Caco-2 (cell line): ENCODE measurements around the gene ATG4C. TPM values are rescaled to one million over a fixed set of nuclear protein-coding genes. Genes with fewer than 3 reads are reported as not detected.

ENCODE experiments used
- BruUV-seq: library from RNA; stranded (reverse); fragments of 400-500 nt; replicated peaks from 2 replicates; lab custom pipeline; 2021; lab: Mats Ljungman, UMichigan
- CTCF ChIA-PET: fragments of 300-600 bp; sonication (Branson Sonifier 250); formaldehyde crosslinking; loops from one replicate; lab custom pipeline; 2022; ENCODE audit warnings: antibody characterized with exemption; lab: Charles Lee
- POLR2A ChIA-PET: fragments of 300-600 bp; sonication (Branson Sonifier 250); formaldehyde crosslinking; loops from one replicate; lab custom pipeline; 2022; ENCODE audit warnings: antibody characterized with exemption; lab: Charles Lee
- DNase-seq, 2 experiments: peaks; one replicate each; pipeline versions ENCODE4 v3.0.0 to v3.0.0-alpha.2; 2020 to 2022
- H3K27me3 ChIP-seq: replicated peaks from 2 replicates; pipeline ENCODE4 v1.6.0; 2011; ENCODE audit warnings: low read length; ENCODE audit not compliant: control insufficient read depth, insufficient read depth
- H3K36me3 ChIP-seq: 2 replicates; pipeline ENCODE4 v1.5.1; 2011; ENCODE audit warnings: low read length; ENCODE audit not compliant: control insufficient read depth, insufficient read depth
- H3K4me1 ChIP-seq: fragments of 250-450 bp; sonication (Bioruptor Pico); 2 replicates; pipeline ENCODE4 v1.5.1; 2020; ENCODE audit warnings: mild to moderate bottlenecking
- H3K4me3 ChIP-seq: 2 replicates; pipeline ENCODE4 v1.5.1; 2011; ENCODE audit warnings: low read depth, mild to moderate bottlenecking, control low read depth, low read length
- H3K9me3 ChIP-seq: fragments of 250-450 bp; sonication (Bioruptor Pico); 2 replicates; pipeline ENCODE4 v1.5.1; 2020; ENCODE audit warnings: mild to moderate bottlenecking, moderate library complexity
- H3K27ac Mint-ChIP-seq: one replicate; pipeline ENCODE4 v1.8.0; 2022; ENCODE audit warnings: mixed read lengths; ENCODE audit not compliant: unreplicated experiment
- H3K27me3 Mint-ChIP-seq: one replicate; pipeline ENCODE4 v1.8.0; 2022; ENCODE audit warnings: mixed read lengths; ENCODE audit not compliant: insufficient read depth, unreplicated experiment
- H3K36me3 Mint-ChIP-seq: one replicate; pipeline ENCODE4 v1.8.0; 2022; ENCODE audit warnings: mild to moderate bottlenecking, mixed read lengths; ENCODE audit not compliant: insufficient read depth, unreplicated experiment
- H3K4me1 Mint-ChIP-seq: one replicate; pipeline ENCODE4 v1.8.0; 2022; ENCODE audit warnings: low read depth, mixed read lengths; ENCODE audit not compliant: unreplicated experiment
- H3K4me3 Mint-ChIP-seq: one replicate; pipeline ENCODE4 v1.8.0; 2022; ENCODE audit warnings: mild to moderate bottlenecking, moderate library complexity, mixed read lengths; ENCODE audit not compliant: unreplicated experiment
- H3K9me3 Mint-ChIP-seq: one replicate; pipeline ENCODE4 v1.8.0; 2022; ENCODE audit warnings: mixed read lengths; ENCODE audit not compliant: unreplicated experiment
- CTCF ChIP-seq, 2 experiments: fragments of 200-600 bp in 1 of 2; IDR thresholded peaks; 1 replicate in 1 of 2; 2 replicates in 1 of 2; pipeline versions ENCODE4 v1.5.1 to v1.8.0; 2011 to 2022; ENCODE audit warnings: antibody characterized with exemption in 1 of 2, control low read depth in 1 of 2, inconsistent platforms in 1 of 2, low read depth in 1 of 2, low read length in 1 of 2, mild to moderate bottlenecking in 1 of 2, moderate library complexity in 1 of 2; ENCODE audit not compliant: insufficient read depth in 1 of 2, severe bottlenecking in 1 of 2, unreplicated experiment in 1 of 2
- intact Hi-C: fragments of 100-400 bp; cut with micrococcal nuclease; formaldehyde crosslinking; loops from one replicate; pipeline ENCODE4 v1.10.0; 2022; ENCODE audit not compliant: unreplicated experiment
- total RNA-seq: library from RNA; stranded (reverse); gene quantifications from 2 replicates; pipeline ENCODE4 v1.2.3, GENCODE V29; 2022

Gene ATG4C
- total RNA-seq, 1 experiment from 2014 or later: 7.4 TPM

GRCh38 chr1:62800825-62801306 lies 16.9 kb downstream of the ATG4C start:
- DNase-seq: no peak
- Histone ChIP-seq H3K4me3 (no peak overlapping the region), H3K36me3 (no peaks in the 10 kb centered on the region), H3K27me3 (no peaks in the 10 kb centered on the region), H3K4me1 (no peaks in the 10 kb centered on the region), H3K9me3 (no peaks in the 10 kb centered on the region)
- ChIA-PET CTCF (no interaction called here), POLR2A (no interaction called here)
- no TSS peak for BruUV-seq
- no peaks in the 10 kb centered on the region for H3K27me3 Mint-ChIP-seq
- no peak overlapping the region for H3K27ac Mint-ChIP-seq
- TF ChIP-seq CTCF (IDR thresholded peaks at IDR 0.05; ENCODE audit: insufficient read depth in 1 of 2, low read depth in 1 of 2, low read length in 1 of 2, severe bottlenecking in 1 of 2, unreplicated experiment in 1 of 2): no peak
- no peak overlapping the region for H3K4me3 Mint-ChIP-seq
- H3K9me3 Mint-ChIP-seq: no peaks in the 10 kb centered on the region
- no peaks in the 10 kb centered on the region for H3K36me3 Mint-ChIP-seq
- intact Hi-C loops: no loop called here
- peaks cover 13% of the 10 kb centered on the region for H3K4me1 Mint-ChIP-seq

GRCh38 chr1:62809788-62810187 lies 25.9 kb downstream of the ATG4C start:
- no peaks in the 10 kb centered on the region for H3K36me3 Mint-ChIP-seq
- no peak for TF ChIP-seq CTCF (IDR thresholded peaks at IDR 0.05; ENCODE audit: insufficient read depth in 1 of 2, low read depth in 1 of 2, low read length in 1 of 2, severe bottlenecking in 1 of 2, unreplicated experiment in 1 of 2)
- ChIA-PET POLR2A (no interaction called here), CTCF (no interaction called here)
- no peaks in the 10 kb centered on the region for H3K36me3 ChIP-seq
- H3K4me3 ChIP-seq: no peak overlapping the region
- H3K27me3 ChIP-seq: no peaks in the 10 kb centered on the region
- H3K9me3 Mint-ChIP-seq: no peaks in the 10 kb centered on the region
- no peak overlapping the region for H3K4me3 Mint-ChIP-seq
- no peak for DNase-seq
- no peaks in the 10 kb centered on the region for H3K27me3 Mint-ChIP-seq
- H3K27ac Mint-ChIP-seq: no peak overlapping the region
- H3K9me3 ChIP-seq: no peaks in the 10 kb centered on the region
- H3K4me1 Mint-ChIP-seq: no peaks in the 10 kb centered on the region
- no TSS peak for BruUV-seq
- no peaks in the 10 kb centered on the region for H3K4me1 ChIP-seq
- intact Hi-C loops: no loop called here

GRCh38 chr1:62810420-62811274 lies 26.7 kb downstream of the ATG4C start:
- no peaks in the 10 kb centered on the region for H3K36me3 ChIP-seq
- CTCF ChIA-PET: no interaction called here
- no peaks in the 10 kb centered on the region for H3K4me1 ChIP-seq
- no peak for TF ChIP-seq CTCF (IDR thresholded peaks at IDR 0.05; ENCODE audit: insufficient read depth in 1 of 2, low read depth in 1 of 2, low read length in 1 of 2, severe bottlenecking in 1 of 2, unreplicated experiment in 1 of 2)
- H3K36me3 Mint-ChIP-seq: no peaks in the 10 kb centered on the region
- no peaks in the 10 kb centered on the region for H3K27me3 ChIP-seq
- H3K4me1 Mint-ChIP-seq: no peaks in the 10 kb centered on the region
- H3K27me3 Mint-ChIP-seq: no peaks in the 10 kb centered on the region
- intact Hi-C loops: no loop called here
- no peak overlapping the region for H3K4me3 Mint-ChIP-seq
- no peaks in the 10 kb centered on the region for H3K9me3 ChIP-seq
- no peak overlapping the region for H3K27ac Mint-ChIP-seq
- POLR2A ChIA-PET: no interaction called here
- no peak overlapping the region for H3K4me3 ChIP-seq
- no TSS peak for BruUV-seq
- no peak for DNase-seq
- H3K9me3 Mint-ChIP-seq: no peaks in the 10 kb centered on the region
